A549 (cell line): ENCODE measurements around the gene KLK2. TPM values are rescaled to one million over a fixed set of nuclear protein-coding genes. Genes with fewer than 3 reads are reported as not detected.
A peak's percentile ranks its signal among the peaks of the same experiment; 100 is the strongest.

ENCODE experiments used
- ATAC-seq, 2 experiments: fragments of 200-7000 bp in 1 of 2; fragments of >200 bp in 1 of 2; cut with Nextera tagmentation in 1 of 2; cut with Tn5 transposase in 1 of 2; 3 replicates each; pipeline versions ENCODE4 v1.8.0 to v1.9.1; 2018 to 2020; ENCODE audit warnings: mild to moderate bottlenecking in 1 of 2, moderate library complexity in 1 of 2
- CTCF ChIA-PET: fragments of 300-600 bp; sonication (Branson Sonifier 250); formaldehyde crosslinking; extraction: SDS; loops from one replicate; lab custom pipeline; 2021; ENCODE audit warnings: antibody characterized with exemption, inconsistent platforms; lab: Yijun Ruan, JAX
- POLR2A ChIA-PET: fragments of 350-600 bp; formaldehyde crosslinking; extraction: SDS; loops from one replicate; lab custom pipeline; 2021; ENCODE audit warnings: antibody characterized with exemption, inconsistent platforms; lab: Yijun Ruan, JAX
- DNase-seq, 2 experiments: peaks; one replicate each; pipeline versions ENCODE4 v3.0.0 to v3.0.0-alpha.2; 2011 to 2016; ENCODE audit warnings: low read depth in 1 of 2, low spot score in 1 of 2
- FAIRE-seq: peaks from 2 replicates; lab custom pipeline; 2011; peaks lifted over from hg19 to GRCh38; lab: Jason Lieb, UNC
- H3K27ac ChIP-seq, 2 experiments: fragments of >200 bp; sonication (Bioruptor Twin); formaldehyde crosslinking; 3 replicates each; pipeline ENCODE4 v1.5.1; 2016 to 2017
- H3K4me1 ChIP-seq: fragments of >200 bp; sonication (Bioruptor Twin); formaldehyde crosslinking; 3 replicates; pipeline ENCODE4 v1.6.1; 2016
- H3K4me2 ChIP-seq: fragments of >200 bp; sonication (Bioruptor Twin); formaldehyde crosslinking; 3 replicates; pipeline ENCODE4 v1.6.1; 2016
- H3K4me3 ChIP-seq: fragments of >200 bp; sonication (Bioruptor Twin); formaldehyde crosslinking; 3 replicates; pipeline ENCODE4 v1.5.1; 2016
- H3K9me3 ChIP-seq: fragments of >200 bp; sonication (Bioruptor Twin); formaldehyde crosslinking; 3 replicates; pipeline ENCODE4 v1.6.1; 2016
- CEBPB ChIP-seq, 2 experiments: fragments of >200 bp in 1 of 2; sonication (Bioruptor Twin) in 1 of 2; formaldehyde crosslinking in 1 of 2; IDR thresholded peaks; 2 replicates each; pipeline ENCODE4 v1.6.1; 2012 to 2016
- FOSB ChIP-seq: fragments of 250-450 bp; sonication (Bioruptor Pico); IDR thresholded peaks from 2 replicates; pipeline ENCODE4 v1.5.0; 2020; ENCODE audit warnings: mild to moderate bottlenecking, moderate library complexity
- FOSL2 ChIP-seq, 2 experiments: fragments of 450-650 bp in 1 of 2; fragments of >200 bp in 1 of 2; sonication (Bioruptor Twin) in 1 of 2; formaldehyde crosslinking; IDR thresholded peaks; 2 replicates each; pipeline versions ENCODE4 v1.5.0 to v1.6.1; 2016 to 2020; ENCODE audit warnings: mild to moderate bottlenecking in 1 of 2, moderate library complexity in 1 of 2
- FOXS1 ChIP-seq: fragments of 250-450 bp; sonication (Bioruptor Pico); IDR thresholded peaks from 2 replicates; pipeline ENCODE4 v1.5.0; 2020; ENCODE audit warnings: mild to moderate bottlenecking, moderate library complexity
- HOXB13 ChIP-seq: fragments of 250-450 bp; sonication (Bioruptor Pico); IDR thresholded peaks from 2 replicates; pipeline ENCODE4 v1.5.0; 2020; ENCODE audit warnings: low read depth, mild to moderate bottlenecking, moderate library complexity
- JUNB ChIP-seq: fragments of >200 bp; sonication (Bioruptor Twin); formaldehyde crosslinking; IDR thresholded peaks from 2 replicates; pipeline ENCODE4 v1.6.1; 2016
- MAFK ChIP-seq: fragments of 450-650 bp; IDR thresholded peaks from 2 replicates; pipeline ENCODE4 v1.6.1; 2014; ENCODE audit not compliant: partially characterized antibody
- MAZ ChIP-seq: fragments of 150-350 bp; IDR thresholded peaks from 2 replicates; pipeline ENCODE4 v1.6.1; 2014; ENCODE audit warnings: antibody characterized with exemption, low read depth, low read length, borderline replicate concordance
- MYC ChIP-seq: IDR thresholded peaks from 2 replicates; pipeline ENCODE4 v1.6.1; 2012; ENCODE audit warnings: mild to moderate bottlenecking, inconsistent platforms, low read length, improper control_type of control experiment, borderline replicate concordance
- NFE2L2 ChIP-seq: fragments of 150-350 bp; conservative IDR thresholded peaks from 2 replicates; pipeline ENCODE4 v1.6.1; 2014; ENCODE audit warnings: low read length
- POLR2AphosphoS2 ChIP-seq: conservative IDR thresholded peaks from 2 replicates; pipeline ENCODE4 v1.6.1; 2012; ENCODE audit warnings: low read length, improper control_type of control experiment, inconsistent platforms
- RARB ChIP-seq: fragments of 250-450 bp; sonication (Bioruptor Pico); IDR thresholded peaks from 2 replicates; pipeline ENCODE4 v1.8.0; 2021; ENCODE audit warnings: mild to moderate bottlenecking, moderate library complexity
- SREBF2 ChIP-seq: fragments of 450-650 bp; IDR thresholded peaks from 2 replicates; pipeline ENCODE4 v1.6.1; 2014; ENCODE audit warnings: mild to moderate bottlenecking, moderate library complexity
- WGBS: methylation state at CpG from one replicate; pipeline ENCODE4 v1.1.6; 2017; ENCODE audit errors: missing lambda C conversion rate; 5-methylcytosine and 5-hydroxymethylcytosine counted together
- polyA plus RNA-seq, 4 experiments: library from polyadenylated mRNA; depleted of rRNA in 3 of 4; stranded (reverse); fragments of >200 nt; fragmentation: RNase III in 1 of 4; extraction: RNeasy Plus Mini Kit Qiagen cat#74134 plus additional on column Dnase treatment in 1 of 4; gene quantifications; 2 replicates in 3 of 4; 3 replicates in 1 of 4; pipeline ENCODE4 v1.2.3, GENCODE V29; 2011 to 2017
- TF ChIP-seq, protein P1 (sequence below): IDR thresholded peaks from 2 replicates; pipeline ENCODE4 v1.6.1; 2012; ENCODE audit warnings: low read depth, borderline replicate concordance
- TF ChIP-seq, protein P2 (sequence below): fragments of 200-600 bp; sonication (generic); IDR thresholded peaks from 2 replicates; pipeline ENCODE4 v1.6.1; 2016; ENCODE audit warnings: antibody characterized with exemption, mild to moderate bottlenecking, moderate library complexity
- TF ChIP-seq, protein P3 (sequence below): fragments of >200 bp; sonication (Bioruptor Twin); formaldehyde crosslinking; IDR thresholded peaks from 3 replicates; pipeline ENCODE4 v1.5.1; 2016

Gene KLK2
- polyA plus RNA-seq, 2 of the 4 experiments (the other 2 are of a cell fraction), result 0.21 to 0.49 TPM

DNA sequence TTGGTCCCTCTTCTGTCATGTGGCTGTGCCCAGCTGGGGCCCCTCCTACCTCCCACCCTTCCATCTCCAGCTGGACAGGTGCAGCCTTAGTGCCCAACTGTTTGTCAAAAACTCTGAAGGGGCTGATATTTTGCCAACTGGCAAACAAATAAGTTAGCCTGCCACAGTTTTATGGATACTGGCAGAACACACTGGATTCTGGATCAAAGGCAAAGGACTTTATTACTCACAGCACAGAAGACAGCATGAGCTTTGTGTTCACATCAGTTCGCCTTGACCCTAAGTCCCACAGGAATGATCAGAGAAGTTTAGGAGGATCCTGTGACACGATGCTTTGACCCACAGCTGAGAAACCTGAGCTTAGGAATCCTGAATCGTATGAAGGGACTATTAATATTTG, 16.4 kb downstream of the KLK2 start:
- CTCF ChIA-PET, result interaction anchor here (1.0 to 8.1 kb wide), 4 partner anchors 11 to 52 kb away, joined by 3 to 47 read pairs (median 6); no protein-coding TSS in a partner anchor
- FAIRE-seq, result no peak
- no peak overlapping the region for H3K27ac ChIP-seq
- POLR2A ChIA-PET, result no interaction called here
- no peak for DNase-seq
- no peak for TF ChIP-seq POLR2AphosphoS2
- no peak for TF ChIP-seq SREBF2
- no peak for TF ChIP-seq CEBPB (IDR thresholded peaks at IDR 0.05)
- no peak for TF ChIP-seq RARB
- no peak for TF ChIP-seq HOXB13 (CRISPR knock-in tag)
- TF ChIP-seq FOSL2 (IDR thresholded peaks at IDR 0.05), result no peak
- no peak for TF ChIP-seq FOSL2 (CRISPR knock-in tag; IDR thresholded peaks at IDR 0.05)
- TF ChIP-seq FOSB, result no peak
- TF ChIP-seq MYC, result no peak
- TF ChIP-seq, protein P1, sequence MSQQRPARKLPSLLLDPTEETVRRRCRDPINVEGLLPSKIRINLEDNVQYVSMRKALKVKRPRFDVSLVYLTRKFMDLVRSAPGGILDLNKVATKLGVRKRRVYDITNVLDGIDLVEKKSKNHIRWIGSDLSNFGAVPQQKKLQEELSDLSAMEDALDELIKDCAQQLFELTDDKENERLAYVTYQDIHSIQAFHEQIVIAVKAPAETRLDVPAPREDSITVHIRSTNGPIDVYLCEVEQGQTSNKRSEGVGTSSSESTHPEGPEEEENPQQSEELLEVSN, result no peak
- TF ChIP-seq MAZ, result no peak
- ATAC-seq, result no peak
- H3K4me3 ChIP-seq, result no peak overlapping the region
- peaks cover 15% of the 10 kb centered on the region; the same call in 2 of the 3 replicates for H3K4me1 ChIP-seq
- H3K9me3 ChIP-seq, result peaks cover 3% of the 10 kb centered on the region; the same call in 1 of the 3 replicates
- 28% methylated on average over 3 of the region's 3 CpGs for WGBS
- H3K4me2 ChIP-seq, result no peak overlapping the region; the same call in 2 of the 3 replicates

DNA sequence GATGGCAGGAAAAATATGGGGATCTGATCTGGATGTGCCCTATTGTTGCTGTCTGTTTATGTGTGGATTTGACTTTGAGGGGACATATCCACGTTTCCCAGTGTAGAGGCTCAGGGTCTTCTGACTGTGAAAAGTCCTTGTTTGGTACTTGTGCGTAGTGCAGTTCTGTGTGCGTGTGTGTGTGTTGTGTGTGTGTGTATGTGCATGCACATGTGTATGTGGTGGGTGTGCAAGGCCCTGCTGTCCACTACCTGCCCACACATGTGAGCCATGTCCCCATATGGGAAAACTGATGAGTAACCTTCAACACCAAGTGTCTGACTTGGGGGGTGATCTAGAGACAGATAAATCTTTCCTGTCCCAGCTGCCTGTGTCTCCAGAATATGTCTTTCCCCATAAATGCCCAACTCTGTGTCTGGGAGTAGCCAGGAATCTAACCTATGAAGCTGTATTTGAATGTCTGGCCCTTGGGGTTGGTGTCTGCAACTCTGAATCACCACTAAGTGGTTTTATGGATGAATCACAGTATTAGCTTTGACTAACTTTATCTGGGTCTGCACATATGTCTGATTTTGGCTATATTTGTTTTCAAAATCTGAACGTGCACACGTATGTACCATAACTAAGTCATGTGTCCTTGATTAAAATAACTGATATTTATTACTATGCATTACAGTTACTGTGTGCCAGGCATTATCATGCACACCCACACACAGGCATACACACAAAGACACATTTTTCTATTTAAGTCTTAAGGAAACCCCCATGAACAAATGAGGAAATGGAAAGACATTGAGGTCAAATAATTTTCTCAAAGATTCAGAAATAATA, 17.4 kb downstream of the KLK2 start:
- CTCF ChIA-PET, result interaction anchor here (0.6 to 8.1 kb wide), 6 partner anchors 8 to 53 kb away, joined by 3 to 47 read pairs (median 6); no protein-coding TSS in a partner anchor
- DNase-seq (peak; percentile 39 to 44), ATAC-seq (peak; percentile 58 to 80; a peak in 4 of 6 replicates), FAIRE-seq (peak; percentile 56)
- Histone ChIP-seq H3K4me1 (peaks cover 9% of the 10 kb centered on the region; the same call in 2 of the 3 replicates), H3K9me3 (peaks cover 3% of the 10 kb centered on the region; the same call in 1 of the 3 replicates), H3K4me2 (peak overlapping the region; percentile 6; the same call in 1 of the 3 replicates), H3K4me3 (no peak overlapping the region), H3K27ac (peak overlapping the region in 1 of 2 experiments; percentile 41; a peak in 2 of 6 replicates)
- POLR2A ChIA-PET, result interaction anchor here (1.2 kb wide), 1 partner anchor 85 kb away, joined by 4 read pairs; no protein-coding TSS in a partner anchor
- TF ChIP-seq NFE2L2 (no peak), FOSL2 (IDR thresholded peaks at IDR 0.05) (peak; percentile 63; the same call in 1 of the 2 replicates), FOSL2 (CRISPR knock-in tag; IDR thresholded peaks at IDR 0.05) (peak; percentile 44; the same call in 1 of the 2 replicates), MAFK (no peak), FOXS1 (CRISPR knock-in tag) (no peak), JUNB (peak; percentile 69), RARB (no peak)
- TF ChIP-seq, protein P2, sequence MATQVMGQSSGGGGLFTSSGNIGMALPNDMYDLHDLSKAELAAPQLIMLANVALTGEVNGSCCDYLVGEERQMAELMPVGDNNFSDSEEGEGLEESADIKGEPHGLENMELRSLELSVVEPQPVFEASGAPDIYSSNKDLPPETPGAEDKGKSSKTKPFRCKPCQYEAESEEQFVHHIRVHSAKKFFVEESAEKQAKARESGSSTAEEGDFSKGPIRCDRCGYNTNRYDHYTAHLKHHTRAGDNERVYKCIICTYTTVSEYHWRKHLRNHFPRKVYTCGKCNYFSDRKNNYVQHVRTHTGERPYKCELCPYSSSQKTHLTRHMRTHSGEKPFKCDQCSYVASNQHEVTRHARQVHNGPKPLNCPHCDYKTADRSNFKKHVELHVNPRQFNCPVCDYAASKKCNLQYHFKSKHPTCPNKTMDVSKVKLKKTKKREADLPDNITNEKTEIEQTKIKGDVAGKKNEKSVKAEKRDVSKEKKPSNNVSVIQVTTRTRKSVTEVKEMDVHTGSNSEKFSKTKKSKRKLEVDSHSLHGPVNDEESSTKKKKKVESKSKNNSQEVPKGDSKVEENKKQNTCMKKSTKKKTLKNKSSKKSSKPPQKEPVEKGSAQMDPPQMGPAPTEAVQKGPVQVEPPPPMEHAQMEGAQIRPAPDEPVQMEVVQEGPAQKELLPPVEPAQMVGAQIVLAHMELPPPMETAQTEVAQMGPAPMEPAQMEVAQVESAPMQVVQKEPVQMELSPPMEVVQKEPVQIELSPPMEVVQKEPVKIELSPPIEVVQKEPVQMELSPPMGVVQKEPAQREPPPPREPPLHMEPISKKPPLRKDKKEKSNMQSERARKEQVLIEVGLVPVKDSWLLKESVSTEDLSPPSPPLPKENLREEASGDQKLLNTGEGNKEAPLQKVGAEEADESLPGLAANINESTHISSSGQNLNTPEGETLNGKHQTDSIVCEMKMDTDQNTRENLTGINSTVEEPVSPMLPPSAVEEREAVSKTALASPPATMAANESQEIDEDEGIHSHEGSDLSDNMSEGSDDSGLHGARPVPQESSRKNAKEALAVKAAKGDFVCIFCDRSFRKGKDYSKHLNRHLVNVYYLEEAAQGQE, result no peak
- TF ChIP-seq, protein P3, sequence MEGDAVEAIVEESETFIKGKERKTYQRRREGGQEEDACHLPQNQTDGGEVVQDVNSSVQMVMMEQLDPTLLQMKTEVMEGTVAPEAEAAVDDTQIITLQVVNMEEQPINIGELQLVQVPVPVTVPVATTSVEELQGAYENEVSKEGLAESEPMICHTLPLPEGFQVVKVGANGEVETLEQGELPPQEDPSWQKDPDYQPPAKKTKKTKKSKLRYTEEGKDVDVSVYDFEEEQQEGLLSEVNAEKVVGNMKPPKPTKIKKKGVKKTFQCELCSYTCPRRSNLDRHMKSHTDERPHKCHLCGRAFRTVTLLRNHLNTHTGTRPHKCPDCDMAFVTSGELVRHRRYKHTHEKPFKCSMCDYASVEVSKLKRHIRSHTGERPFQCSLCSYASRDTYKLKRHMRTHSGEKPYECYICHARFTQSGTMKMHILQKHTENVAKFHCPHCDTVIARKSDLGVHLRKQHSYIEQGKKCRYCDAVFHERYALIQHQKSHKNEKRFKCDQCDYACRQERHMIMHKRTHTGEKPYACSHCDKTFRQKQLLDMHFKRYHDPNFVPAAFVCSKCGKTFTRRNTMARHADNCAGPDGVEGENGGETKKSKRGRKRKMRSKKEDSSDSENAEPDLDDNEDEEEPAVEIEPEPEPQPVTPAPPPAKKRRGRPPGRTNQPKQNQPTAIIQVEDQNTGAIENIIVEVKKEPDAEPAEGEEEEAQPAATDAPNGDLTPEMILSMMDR, result no peak
- WGBS, result 22% methylated on average over 5 of the region's 5 CpGs
